GM21717 (cell line): ENCODE data around the gene DTX4.

ENCODE experiments used
- ATAC-seq: cut with Tn5 transposase; IDR thresholded peaks from one replicate; pipeline ENCODE4 v1.9.1; 2021; ENCODE audit warnings: mild to moderate bottlenecking, moderate library complexity; ENCODE audit not compliant: unreplicated experiment

Gene DTX4

GRCh38 chr11:59189986-59190385 lies 18.1 kb downstream of the DTX4 start:
- ATAC-seq = no peak

GRCh38 chr11:59191095-59191494 lies 19.2 kb downstream of the DTX4 start:
- ATAC-seq = no peak

- ATAC-seq = no peak
Observed at GRCh38 chr11:59191890-59192289, 20.0 kb downstream of the DTX4 start.

GRCh38 chr11:59192446-59193020 lies 20.6 kb downstream of the DTX4 start:
- no peak for ATAC-seq

GRCh38 chr11:59193587-59194130 lies 21.7 kb downstream of the DTX4 start:
- ATAC-seq = no peak

- ATAC-seq = no peak
Observed at GRCh38 chr11:59195586-59195985, 23.7 kb downstream of the DTX4 start.

GRCh38 chr11:59196777-59197176 lies 24.8 kb downstream of the DTX4 start:
- no peak for ATAC-seq

- ATAC-seq = no peak
Observed at GRCh38 chr11:59197991-59198390, 26.1 kb downstream of the DTX4 start.

- ATAC-seq = no peak
Observed at GRCh38 chr11:59198726-59199125, 26.8 kb downstream of the DTX4 start.

GRCh38 chr11:59199546-59200422 lies 27.9 kb downstream of the DTX4 start:
- ATAC-seq = peak; percentile 49

GRCh38 chr11:59200423-59200746 lies 28.5 kb downstream of the DTX4 start:
- peak; percentile 34 for ATAC-seq

- no peak for ATAC-seq
Observed at GRCh38 chr11:59201353-59201752, 29.4 kb downstream of the DTX4 start.

- no peak for ATAC-seq
Observed at GRCh38 chr11:59204746-59205145, 32.8 kb downstream of the DTX4 start.

GRCh38 chr11:59205648-59206047 lies 33.7 kb downstream of the DTX4 start:
- ATAC-seq = no peak

GRCh38 chr11:59206635-59207034 lies 34.7 kb downstream of the DTX4 start:
- ATAC-seq = no peak

GRCh38 chr11:59207988-59208451 lies 36.1 kb downstream of the DTX4 start:
- ATAC-seq = peak; percentile 57

GRCh38 chr11:59208956-59209355 lies 37.0 kb downstream of the DTX4 start:
- ATAC-seq = no peak

- ATAC-seq = no peak
Observed at GRCh38 chr11:59212222-59212621, 40.3 kb downstream of the DTX4 start.

- peak; percentile 14 for ATAC-seq
Observed at GRCh38 chr11:59212744-59213631, 41.1 kb downstream of the DTX4 start, which contains the start of gene MPEG1. Gene MPEG1, minus strand, starts transcription at chr11:59212927. Its CDS starts 62 bp downstream, at chr11:59212865.

GRCh38 chr11:59214141-59214893 lies 42.4 kb downstream of the DTX4 start:
- ATAC-seq = no peak
